CD4-positive, alpha-beta T cell (primary cell): Measurements from ENCODE around the gene TBC1D17. TPM values are rescaled to one million over a fixed set of nuclear protein-coding genes. Genes with fewer than 3 reads are reported as not detected.

Experiments
- ATAC-seq: fragments of 200-7000 bp; cut with Tn5 transposase; one replicate; pipeline ENCODE4 v1.10.0; 2022; ENCODE audit warnings: mild to moderate bottlenecking; ENCODE audit not compliant: poor library complexity
- CTCF ChIA-PET: fragments of 350-600 bp; sonication (Branson Sonifier 250); formaldehyde crosslinking; loops from one replicate; lab custom pipeline; 2021; ENCODE audit warnings: antibody characterized with exemption, inconsistent platforms; lab: Charles Lee
- POLR2A ChIA-PET: fragments of 350-600 bp; sonication (Branson Sonifier 250); formaldehyde crosslinking; loops from one replicate; lab custom pipeline; 2021; ENCODE audit warnings: antibody characterized with exemption, inconsistent platforms; lab: Charles Lee
- DNase-seq, 14 experiments: peaks; one replicate each; pipeline ENCODE4 v3.0.0-alpha.2; 2013 to 2020; ENCODE audit warnings: mixed read lengths in 2 of 14
- H3K27ac ChIP-seq, 2 donors: one replicate each; pipeline versions ENCODE4 v1.5.1 to v1.7.0; 2013; ENCODE audit warnings: low read length in 2 of 2, low read depth in 1 of 2, mild to moderate bottlenecking in 1 of 2
- H3K27me3 ChIP-seq, 2 experiments: 1 replicate in 1 of 2; 2 replicates in 1 of 2; pipeline versions ENCODE4 v1.6.1 to v1.7.0; 2013; ENCODE audit warnings: low read length in 2 of 2, control low read depth in 1 of 2, mild to moderate bottlenecking in 1 of 2, moderate library complexity in 1 of 2; ENCODE audit not compliant: insufficient read depth in 2 of 2, control insufficient read depth in 1 of 2
- H3K36me3 ChIP-seq: one replicate; pipeline ENCODE4 v1.6.1; 2013; ENCODE audit warnings: low read length, control low read depth; ENCODE audit not compliant: insufficient read depth
- H3K4me1 ChIP-seq: one replicate; pipeline ENCODE4 v1.6.1; 2013; ENCODE audit warnings: low read length, control low read depth; ENCODE audit not compliant: insufficient read depth
- H3K4me3 ChIP-seq: one replicate; pipeline ENCODE4 v1.5.1; 2013; ENCODE audit warnings: mild to moderate bottlenecking, low read length, moderate library complexity
- H3K9me3 ChIP-seq, 2 experiments: 1 replicate in 1 of 2; 2 replicates in 1 of 2; pipeline versions ENCODE4 v1.6.1 to v1.7.0; 2013; ENCODE audit warnings: low read length in 2 of 2, mild to moderate bottlenecking in 2 of 2, control low read depth in 1 of 2, moderate library complexity in 1 of 2; ENCODE audit not compliant: control insufficient read depth in 1 of 2, insufficient read depth in 1 of 2
- H3K27ac Mint-ChIP-seq: one replicate; pipeline ENCODE4 v1.8.0; 2020; ENCODE audit warnings: mixed read lengths
- H3K27me3 Mint-ChIP-seq: one replicate; pipeline ENCODE4 v1.8.0; 2021; ENCODE audit warnings: mixed read lengths
- H3K36me3 Mint-ChIP-seq: one replicate; pipeline ENCODE4 v1.8.0; 2021; ENCODE audit warnings: low read depth, mixed read lengths
- H3K4me1 Mint-ChIP-seq: one replicate; pipeline ENCODE4 v1.8.0; 2021; ENCODE audit warnings: low read depth, mixed read lengths
- H3K4me3 Mint-ChIP-seq: one replicate; pipeline ENCODE4 v1.8.0; 2020; ENCODE audit warnings: mild to moderate bottlenecking, mixed read lengths
- H3K9me3 Mint-ChIP-seq: one replicate; pipeline ENCODE4 v1.8.0; 2020; ENCODE audit warnings: mixed read lengths
- CTCF ChIP-seq: fragments of 200-600 bp; IDR thresholded peaks from one replicate; pipeline ENCODE4 v1.8.0; 2022; ENCODE audit warnings: antibody characterized with exemption, mild to moderate bottlenecking
- intact Hi-C, 2 experiments: fragments of 100-400 bp; cut with DNase I in 1 of 2; cut with micrococcal nuclease in 1 of 2; formaldehyde crosslinking; loops; one replicate each; pipeline versions ENCODE4 v1.15.1 to v1.9.0; 2023 to 2025; cut with DNase I, micrococcal nuclease
- total RNA-seq, 174 experiments: library from RNA in 2 of 174; stranded (reverse) in 2 of 174; gene quantifications; one replicate each; pipeline ENCODE4 v1.2.3 and lab custom pipeline; 2021 to 2026

TBC1D17 gene
- total RNA-seq, 2 experiments from 2014 or later = 35.5 to 35.8 TPM

DNA sequence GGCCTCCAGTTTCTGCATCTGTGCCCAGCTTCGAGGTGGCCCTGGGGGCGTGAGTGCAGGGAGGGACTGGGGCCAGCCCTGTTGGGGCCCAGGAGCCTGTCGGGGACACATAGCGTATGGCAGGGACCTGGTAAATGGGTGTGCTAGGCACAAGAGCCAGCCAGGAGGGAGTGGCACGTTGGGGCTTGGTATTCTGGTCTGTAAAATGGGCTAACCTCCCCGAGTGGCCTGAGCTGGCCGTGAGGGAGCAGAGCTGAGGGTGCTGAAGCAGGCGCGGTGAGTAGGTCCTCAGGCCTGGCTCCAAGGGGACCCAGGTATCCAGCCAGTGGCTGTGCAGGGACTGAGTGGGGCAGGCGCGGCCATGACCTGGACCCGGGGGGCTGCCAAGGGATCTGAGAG is 22.2 kb upstream of the TBC1D17 start:
- Mint-ChIP-seq H3K27ac (peak overlapping the region; percentile 44), H3K4me1 (peaks cover 15% of the 10 kb centered on the region), H3K36me3 (peaks cover 35% of the 10 kb centered on the region), H3K27me3 (no peaks in the 10 kb centered on the region), H3K4me3 (no peak overlapping the region), H3K9me3 (no peaks in the 10 kb centered on the region)
- intact Hi-C loops = no loop called here
- ATAC-seq = no peak
- DNase-seq = no peak
- H3K4me3 ChIP-seq = no peak overlapping the region
- H3K27me3 ChIP-seq = no peaks in the 10 kb centered on the region
- CTCF ChIA-PET = no interaction called here
- peaks cover 38% of the 10 kb centered on the region for H3K36me3 ChIP-seq
- H3K9me3 ChIP-seq = peaks cover 0 to 3% of the 10 kb centered on the region in 2 experiments
- POLR2A ChIA-PET = interaction anchor here (1.6 to 2.3 kb wide), 2 partner anchors 14 to 22 kb away, joined by 3 to 9 read pairs; partner anchors contain the start of genes AKT1S1 and TBC1D17
- H3K27ac ChIP-seq = no peak overlapping the region
- TF ChIP-seq CTCF = no peak
- H3K4me1 ChIP-seq = peaks cover 32% of the 10 kb centered on the region

DNA sequence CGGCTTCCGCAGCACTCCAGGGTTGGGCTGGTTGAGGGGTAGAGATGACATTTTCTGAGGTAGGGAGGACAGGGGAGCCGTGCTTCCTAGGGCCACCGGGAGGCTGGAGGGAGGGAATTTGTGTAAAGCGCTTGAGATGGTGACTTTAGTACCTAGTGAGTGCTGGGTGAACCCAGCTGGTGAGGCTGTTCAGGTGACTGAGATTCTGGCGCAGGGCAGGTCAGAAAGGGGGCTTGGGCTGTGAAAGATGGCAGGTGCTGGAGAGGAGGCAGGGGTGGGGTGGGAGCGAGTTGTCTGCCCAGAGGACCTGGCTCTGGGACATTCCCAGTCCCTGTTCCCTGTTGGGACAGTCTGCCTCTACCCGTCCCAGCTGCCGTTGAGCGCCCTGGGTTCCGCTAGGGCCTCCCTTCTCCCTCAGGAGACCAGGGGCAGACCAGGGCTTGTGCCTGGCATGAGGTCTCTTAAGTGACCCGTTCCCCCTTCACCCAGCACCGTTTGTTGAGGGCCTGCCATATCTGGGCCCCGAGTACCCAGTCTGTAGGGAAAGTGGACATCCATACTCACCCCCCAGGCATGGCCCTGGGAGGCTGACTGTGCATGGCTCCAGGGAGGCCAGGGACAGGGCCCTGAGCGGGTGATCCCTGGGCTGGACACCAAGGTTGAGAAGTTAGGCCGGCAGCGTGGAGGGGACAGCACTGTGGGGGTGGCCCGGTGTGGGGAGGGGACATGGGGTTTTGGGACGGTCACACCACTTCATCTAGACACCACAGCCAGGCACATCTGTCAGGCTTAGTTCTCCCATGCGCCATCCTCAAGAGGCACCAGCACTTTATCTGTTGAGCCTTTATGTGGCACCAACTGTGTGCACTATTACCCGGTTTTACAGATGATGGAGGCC is 21.6 kb upstream of the TBC1D17 start:
- CTCF ChIA-PET = no interaction called here
- TF ChIP-seq CTCF = no peak
- H3K27ac Mint-ChIP-seq = peak overlapping the region; percentile 44
- peaks cover 14% of the 10 kb centered on the region for H3K4me1 Mint-ChIP-seq
- Histone ChIP-seq H3K9me3 (peaks cover 0 to 3% of the 10 kb centered on the region in 2 experiments), H3K4me1 (peaks cover 26% of the 10 kb centered on the region), H3K4me3 (no peak overlapping the region), H3K27me3 (no peaks in the 10 kb centered on the region), H3K27ac (no peak overlapping the region), H3K36me3 (peaks cover 44% of the 10 kb centered on the region)
- DNase-seq (no peak), ATAC-seq (no peak)
- intact Hi-C loops = no loop called here
- H3K27me3 Mint-ChIP-seq = no peaks in the 10 kb centered on the region
- peak overlapping the region; percentile 68 for H3K4me3 Mint-ChIP-seq
- peaks cover 34% of the 10 kb centered on the region for H3K36me3 Mint-ChIP-seq
- POLR2A ChIA-PET = interaction anchor here (1.6 kb wide), 1 partner anchor 14 kb away, joined by 3 read pairs; no protein-coding TSS in a partner anchor
- H3K9me3 Mint-ChIP-seq = no peaks in the 10 kb centered on the region

DNA sequence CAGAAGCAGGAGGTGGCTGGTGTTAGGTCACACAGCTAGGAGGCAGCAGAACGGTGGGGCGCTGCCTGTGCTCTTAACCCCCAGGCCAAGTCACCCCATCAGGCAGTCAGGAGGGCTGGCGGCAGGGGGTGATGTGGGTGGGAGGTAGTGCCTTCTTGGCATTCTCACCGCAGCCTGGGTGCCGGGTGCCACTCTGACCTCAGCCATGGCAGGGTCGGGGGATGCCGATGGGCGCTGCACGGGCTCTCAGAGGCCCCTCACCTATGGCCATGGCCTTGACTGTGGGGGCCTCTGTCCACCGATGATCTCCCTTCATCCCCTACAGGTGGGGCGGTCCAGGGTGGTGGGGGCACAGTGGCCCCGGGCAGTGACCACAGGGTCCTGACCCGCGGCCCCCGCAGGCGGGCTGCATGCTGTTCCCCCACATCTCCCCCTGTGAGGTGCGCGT is 20.9 kb upstream of the TBC1D17 start:
- H3K36me3 Mint-ChIP-seq = peaks cover 38% of the 10 kb centered on the region

More for the DNA sequence above, 20.9 kb upstream of the TBC1D17 start:
- Mint-ChIP-seq H3K9me3 (no peaks in the 10 kb centered on the region), H3K4me3 (no peak overlapping the region), H3K27ac (no peak overlapping the region), H3K4me1 (peaks cover 14% of the 10 kb centered on the region), H3K27me3 (no peaks in the 10 kb centered on the region)
- CTCF ChIA-PET = no interaction called here
- H3K27ac ChIP-seq = no peak overlapping the region
- no peak overlapping the region for H3K4me3 ChIP-seq
- H3K36me3 ChIP-seq = peaks cover 49% of the 10 kb centered on the region
- DNase-seq (no peak), ATAC-seq (no peak)
- peaks cover 26% of the 10 kb centered on the region for H3K4me1 ChIP-seq
- H3K27me3 ChIP-seq = no peaks in the 10 kb centered on the region
- POLR2A ChIA-PET = no interaction called here
- intact Hi-C loops = no loop called here
- peaks cover 0 to 3% of the 10 kb centered on the region in 2 experiments for H3K9me3 ChIP-seq
- no peak for TF ChIP-seq CTCF
